ENCODE measurements around the gene PLEKHS1. TPM values are rescaled to one million over a fixed set of nuclear protein-coding genes. Genes with fewer than 3 reads are reported as not detected.

PLEKHS1 gene
- total RNA-seq, 3 donors from 2014 or later (not counting 1 experiment from before 2014, with no cell fraction given): 0.14 to 0.90 (median 0.23) TPM

- intact Hi-C loops (cut with micrococcal nuclease): no loop called here
- no peaks in the 10 kb centered on the region for H3K9me3 ChIP-seq (ENCODE audit: control insufficient read depth, insufficient read depth, low read length)
- DNase-seq (no peak), ATAC-seq (no peak)
- H3K4me3 ChIP-seq (ENCODE audit: low read length): no peak overlapping the region
- TF ChIP-seq CTCF (IDR thresholded peaks at IDR 0.05): no peak
- 94% methylated on average over 21 of the region's 21 CpGs for WGBS (ENCODE audit: insufficient coverage)
- no peaks in the 10 kb centered on the region for H3K9me3 Mint-ChIP-seq
- H3K27me3 Mint-ChIP-seq (ENCODE audit: low read depth in 2 of 2): no peaks in the 10 kb centered on the region
- no peaks in the 10 kb centered on the region for H3K4me1 ChIP-seq (ENCODE audit: control insufficient read depth, insufficient read depth, low read length)
- H3K4me3 Mint-ChIP-seq: no peak overlapping the region
- H3K36me3 Mint-ChIP-seq: peaks cover 26% of the 10 kb centered on the region
- no peaks in the 10 kb centered on the region for H3K27me3 ChIP-seq (ENCODE audit: control insufficient read depth, insufficient read depth, low read length)
- H3K27ac ChIP-seq (ENCODE audit: low read length): no peak overlapping the region
- H3K4me1 Mint-ChIP-seq: peaks cover 0 to 10% of the 10 kb centered on the region in 2 donors
- H3K27ac Mint-ChIP-seq: no peak overlapping the region
- H3K36me3 ChIP-seq (ENCODE audit: control insufficient read depth, insufficient read depth, low read length): peaks cover 22% of the 10 kb centered on the region
Measured at GRCh38 chr10:113718969-113719822, 32.3 kb upstream of the PLEKHS1 start.

DNA sequence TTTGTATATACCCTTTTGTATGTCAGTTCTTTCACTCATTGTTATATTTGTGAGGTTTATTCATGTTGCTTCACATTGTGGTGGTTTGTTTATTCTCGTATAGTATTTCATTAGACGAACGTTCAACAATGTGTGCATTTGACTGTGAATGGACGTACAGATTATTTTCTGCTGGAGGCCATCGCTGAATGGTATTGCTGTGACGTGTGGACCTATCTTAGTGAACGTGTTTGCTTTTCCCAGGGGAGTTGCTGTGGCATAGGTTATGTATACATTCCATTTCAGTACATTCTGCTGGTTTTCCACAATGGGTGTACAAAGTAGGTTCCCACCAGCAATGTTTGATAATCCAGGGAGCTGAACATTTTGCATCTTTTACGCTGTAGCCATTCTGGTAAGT is 31.1 kb upstream of the PLEKHS1 start:
- DNase-seq: no peak
- Histone ChIP-seq H3K27me3 (ENCODE audit: control insufficient read depth, insufficient read depth, low read length) (no peaks in the 10 kb centered on the region), H3K4me1 (ENCODE audit: control insufficient read depth, insufficient read depth, low read length) (no peaks in the 10 kb centered on the region), H3K36me3 (ENCODE audit: control insufficient read depth, insufficient read depth, low read length) (peaks cover 30% of the 10 kb centered on the region), H3K27ac (ENCODE audit: low read length) (no peak overlapping the region), H3K4me3 (ENCODE audit: low read length) (no peak overlapping the region), H3K9me3 (ENCODE audit: control insufficient read depth, insufficient read depth, low read length) (no peaks in the 10 kb centered on the region)
- no peak for TF ChIP-seq CTCF (IDR thresholded peaks at IDR 0.05)
- H3K36me3 Mint-ChIP-seq: peaks cover 26% of the 10 kb centered on the region
- ATAC-seq: no peak
- H3K27ac Mint-ChIP-seq: no peak overlapping the region
- H3K27me3 Mint-ChIP-seq (ENCODE audit: low read depth in 2 of 2): no peaks in the 10 kb centered on the region
- intact Hi-C loops (cut with micrococcal nuclease): no loop called here
- H3K9me3 Mint-ChIP-seq: no peaks in the 10 kb centered on the region
- peaks cover 0 to 10% of the 10 kb centered on the region in 2 donors for H3K4me1 Mint-ChIP-seq
- H3K4me3 Mint-ChIP-seq: no peak overlapping the region
- 97% methylated on average over 8 of the region's 8 CpGs for WGBS (ENCODE audit: insufficient coverage)

DNA sequence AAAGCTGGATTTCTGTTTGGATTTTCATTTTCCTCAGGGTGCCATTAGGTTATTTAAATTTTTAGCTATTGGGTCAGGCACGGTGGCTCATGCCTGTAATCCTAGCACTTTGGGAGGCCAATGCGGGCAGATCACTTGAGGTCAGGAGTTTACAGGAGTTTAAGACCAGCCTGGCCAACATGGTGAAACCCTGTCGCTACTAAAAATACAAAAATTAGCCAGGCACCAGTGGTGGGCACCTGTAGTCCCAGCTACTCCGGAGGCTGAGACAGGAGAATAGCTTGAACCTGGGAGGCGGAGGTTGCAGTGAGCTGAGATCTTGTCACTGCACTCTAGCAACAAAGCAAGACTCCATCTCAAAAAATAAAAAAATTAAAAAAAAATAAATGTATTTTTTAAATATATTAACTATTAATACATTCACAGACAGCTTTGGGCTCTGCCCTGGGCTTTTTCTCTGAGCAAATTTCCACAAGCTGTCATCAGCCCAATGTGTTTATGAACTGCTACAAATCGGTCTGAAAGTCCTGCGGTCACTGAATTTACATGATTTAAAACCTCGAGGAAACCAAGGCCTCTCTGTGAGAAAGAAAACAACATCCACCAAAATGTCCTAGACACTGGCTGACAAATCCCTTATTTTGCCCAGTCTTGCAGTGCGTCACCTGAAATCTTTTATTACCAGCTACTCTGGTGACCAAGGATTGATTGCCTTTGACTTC is 19.2 kb upstream of the PLEKHS1 start:
- DNase-seq (no peak), ATAC-seq (no peak)
- Histone ChIP-seq H3K4me1 (ENCODE audit: control insufficient read depth, insufficient read depth, low read length) (no peaks in the 10 kb centered on the region), H3K9me3 (ENCODE audit: control insufficient read depth, insufficient read depth, low read length) (no peaks in the 10 kb centered on the region), H3K27me3 (ENCODE audit: control insufficient read depth, insufficient read depth, low read length) (no peaks in the 10 kb centered on the region), H3K4me3 (ENCODE audit: low read length) (no peak overlapping the region), H3K36me3 (ENCODE audit: control insufficient read depth, insufficient read depth, low read length) (peaks cover 21% of the 10 kb centered on the region), H3K27ac (ENCODE audit: low read length) (no peak overlapping the region)
- Mint-ChIP-seq H3K36me3 (peaks cover 18% of the 10 kb centered on the region), H3K27ac (no peak overlapping the region), H3K4me1 (no peaks in the 10 kb centered on the region), H3K9me3 (no peaks in the 10 kb centered on the region), H3K27me3 (ENCODE audit: low read depth in 2 of 2) (no peaks in the 10 kb centered on the region), H3K4me3 (no peak overlapping the region)
- no peak for TF ChIP-seq CTCF (IDR thresholded peaks at IDR 0.05)
- WGBS (ENCODE audit: insufficient coverage): 86% methylated on average over 9 of the region's 9 CpGs
- intact Hi-C loops (cut with micrococcal nuclease): no loop called here

Measured in natural killer cell (primary cell).